Effector memory CD8-positive, alpha-beta T cell (primary cell): ENCODE measurements around the gene PARD3B.
"Not testable (repeated sequence)": the region's sequence is repeated elsewhere in the genome, so short reads cannot be mapped to it uniquely, and the experiment has no call there.

ENCODE experiments used
- ATAC-seq: fragments of 150-1000 bp; cut with Tn5 transposase; replicated peaks from 2 replicates; pipeline ENCODE4 v1.10.0; 2021; ENCODE audit warnings: mild to moderate bottlenecking, moderate library complexity
- DNase-seq, 3 experiments: peaks; one replicate each; pipeline ENCODE4 v3.0.0; 2021
- H3K27ac Mint-ChIP-seq, 2 donors: one replicate each; pipeline ENCODE4 v1.8.0; 2022; ENCODE audit warnings: mild to moderate bottlenecking in 2 of 2, mixed read lengths in 2 of 2, moderate library complexity in 2 of 2
- H3K27me3 Mint-ChIP-seq, 2 donors: one replicate each; pipeline ENCODE4 v1.8.0; 2022; ENCODE audit warnings: mixed read lengths in 2 of 2
- H3K36me3 Mint-ChIP-seq: one replicate; pipeline ENCODE4 v1.8.0; 2022; ENCODE audit warnings: mild to moderate bottlenecking, moderate library complexity, mixed read lengths; ENCODE audit not compliant: insufficient read depth
- H3K4me1 Mint-ChIP-seq, 2 donors: one replicate each; pipeline ENCODE4 v1.8.0; 2022; ENCODE audit warnings: low read depth in 2 of 2, mixed read lengths in 2 of 2
- H3K4me3 Mint-ChIP-seq, 2 donors: one replicate each; pipeline ENCODE4 v1.8.0; 2022; ENCODE audit warnings: mild to moderate bottlenecking in 2 of 2, mixed read lengths in 2 of 2, moderate library complexity in 2 of 2
- H3K9me3 Mint-ChIP-seq, 2 donors: one replicate each; pipeline ENCODE4 v1.8.0; 2022; ENCODE audit warnings: mixed read lengths in 2 of 2

The PARD3B gene

GRCh38 chr2:204551512-204551863, 6.2 kb downstream of the PARD3B start:
- no peak for DNase-seq
- ATAC-seq, result no peak

GRCh38 chr2:204557604-204558003, 12.3 kb downstream of the PARD3B start:
- no peak for DNase-seq
- H3K36me3 Mint-ChIP-seq, result no peaks in the 10 kb centered on the region
- H3K27me3 Mint-ChIP-seq, result peaks cover 0 to 6% of the 10 kb centered on the region in 2 donors
- peaks cover 7% of the 10 kb centered on the region in 2 donors for H3K9me3 Mint-ChIP-seq
- ATAC-seq, result no peak
- H3K4me3 Mint-ChIP-seq, result no peak overlapping the region
- no peak overlapping the region for H3K27ac Mint-ChIP-seq
- H3K4me1 Mint-ChIP-seq, result no peaks in the 10 kb centered on the region

More at GRCh38 chr2:204551512-204551863, 6.2 kb downstream of the PARD3B start:
- H3K9me3 Mint-ChIP-seq, result peaks cover 0 to 2% of the 10 kb centered on the region in 2 donors
- peaks cover 0 to 14% of the 10 kb centered on the region in 2 donors for H3K27me3 Mint-ChIP-seq
- no peaks in the 10 kb centered on the region for H3K4me1 Mint-ChIP-seq
- no peak overlapping the region for H3K27ac Mint-ChIP-seq
- H3K4me3 Mint-ChIP-seq, result no peak overlapping the region
- H3K36me3 Mint-ChIP-seq, result no peaks in the 10 kb centered on the region

GRCh38 chr2:204559358-204559757, 14.1 kb downstream of the PARD3B start:
- not testable (repeated sequence) for H3K27ac Mint-ChIP-seq, H3K4me1 Mint-ChIP-seq, H3K27me3 Mint-ChIP-seq, ATAC-seq, H3K9me3 Mint-ChIP-seq, DNase-seq, H3K4me3 Mint-ChIP-seq, H3K36me3 Mint-ChIP-seq

GRCh38 chr2:204560902-204561301, 15.6 kb downstream of the PARD3B start:
- H3K36me3 Mint-ChIP-seq, result no peaks in the 10 kb centered on the region
- no peak for DNase-seq
- ATAC-seq, result no peak
- H3K4me3 Mint-ChIP-seq, result no peak overlapping the region
- H3K9me3 Mint-ChIP-seq, result peaks cover 7 to 9% of the 10 kb centered on the region in 2 donors
- H3K4me1 Mint-ChIP-seq, result no peaks in the 10 kb centered on the region
- H3K27ac Mint-ChIP-seq, result no peak overlapping the region
- peaks cover 0 to 6% of the 10 kb centered on the region in 2 donors for H3K27me3 Mint-ChIP-seq

- H3K27me3 Mint-ChIP-seq, result peaks cover 0 to 6% of the 10 kb centered on the region in 2 donors
- DNase-seq, result no peak
- no peaks in the 10 kb centered on the region for H3K36me3 Mint-ChIP-seq
- ATAC-seq, result no peak
- no peak overlapping the region for H3K27ac Mint-ChIP-seq
- no peaks in the 10 kb centered on the region for H3K4me1 Mint-ChIP-seq
- peaks cover 7% of the 10 kb centered on the region in 2 donors for H3K9me3 Mint-ChIP-seq
- no peak overlapping the region for H3K4me3 Mint-ChIP-seq
Observed at GRCh38 chr2:204561771-204562170, 16.5 kb downstream of the PARD3B start.

- ATAC-seq (no peak), DNase-seq (no peak)
- Mint-ChIP-seq H3K9me3 (peaks cover 0 to 2% of the 10 kb centered on the region in 2 donors), H3K36me3 (no peaks in the 10 kb centered on the region), H3K4me3 (no peak overlapping the region), H3K27ac (no peak overlapping the region), H3K27me3 (peaks cover 0 to 7% of the 10 kb centered on the region in 2 donors), H3K4me1 (no peaks in the 10 kb centered on the region)
Observed at GRCh38 chr2:204566439-204566838, 21.2 kb downstream of the PARD3B start.

- Mint-ChIP-seq H3K36me3 (no peaks in the 10 kb centered on the region), H3K9me3 (peaks cover 0 to 12% of the 10 kb centered on the region in 2 donors), H3K27ac (no peak overlapping the region), H3K27me3 (peaks cover 0 to 7% of the 10 kb centered on the region in 2 donors), H3K4me3 (no peak overlapping the region), H3K4me1 (no peaks in the 10 kb centered on the region)
- no peak for ATAC-seq
- no peak for DNase-seq
Observed at GRCh38 chr2:204570421-204570820, 25.1 kb downstream of the PARD3B start.

GRCh38 chr2:204571041-204571440, 25.8 kb downstream of the PARD3B start:
- Mint-ChIP-seq H3K4me1 (no peaks in the 10 kb centered on the region), H3K27ac (no peak overlapping the region), H3K36me3 (no peaks in the 10 kb centered on the region), H3K27me3 (peaks cover 0 to 7% of the 10 kb centered on the region in 2 donors), H3K9me3 (peaks cover 0 to 12% of the 10 kb centered on the region in 2 donors), H3K4me3 (no peak overlapping the region)
- ATAC-seq, result no peak
- no peak for DNase-seq

GRCh38 chr2:204571911-204572310, 26.6 kb downstream of the PARD3B start:
- Mint-ChIP-seq H3K4me3 (no peak overlapping the region), H3K4me1 (no peaks in the 10 kb centered on the region), H3K9me3 (peaks cover 0 to 12% of the 10 kb centered on the region in 2 donors), H3K27me3 (peaks cover 0 to 6% of the 10 kb centered on the region in 2 donors), H3K36me3 (no peaks in the 10 kb centered on the region), H3K27ac (no peak overlapping the region)
- DNase-seq (no peak), ATAC-seq (no peak)

GRCh38 chr2:204573221-204573620, 27.9 kb downstream of the PARD3B start:
- H3K4me1 Mint-ChIP-seq, result no peaks in the 10 kb centered on the region
- H3K36me3 Mint-ChIP-seq, result no peaks in the 10 kb centered on the region
- no peak overlapping the region for H3K4me3 Mint-ChIP-seq
- no peak overlapping the region for H3K27ac Mint-ChIP-seq
- DNase-seq (no peak), ATAC-seq (no peak)
- H3K27me3 Mint-ChIP-seq, result no peaks in the 10 kb centered on the region
- H3K9me3 Mint-ChIP-seq, result peaks cover 0 to 12% of the 10 kb centered on the region in 2 donors

GRCh38 chr2:204574486-204574885, 29.2 kb downstream of the PARD3B start:
- Mint-ChIP-seq H3K9me3 (peaks cover 0 to 12% of the 10 kb centered on the region in 2 donors), H3K36me3 (no peaks in the 10 kb centered on the region), H3K4me1 (no peaks in the 10 kb centered on the region), H3K27ac (no peak overlapping the region), H3K4me3 (no peak overlapping the region), H3K27me3 (no peaks in the 10 kb centered on the region)
- ATAC-seq (no peak), DNase-seq (no peak)

- Mint-ChIP-seq H3K27me3 (no peaks in the 10 kb centered on the region), H3K27ac (no peak overlapping the region), H3K4me3 (no peak overlapping the region), H3K36me3 (no peaks in the 10 kb centered on the region), H3K4me1 (no peaks in the 10 kb centered on the region), H3K9me3 (peaks cover 0 to 12% of the 10 kb centered on the region in 2 donors)
- ATAC-seq (no peak), DNase-seq (no peak)
Observed at GRCh38 chr2:204575463-204575862, 30.2 kb downstream of the PARD3B start.

GRCh38 chr2:204576362-204576979, 31.2 kb downstream of the PARD3B start:
- Mint-ChIP-seq H3K27me3 (no peaks in the 10 kb centered on the region), H3K4me3 (no peak overlapping the region), H3K36me3 (no peaks in the 10 kb centered on the region), H3K27ac (no peak overlapping the region), H3K4me1 (no peaks in the 10 kb centered on the region), H3K9me3 (peaks cover 0 to 12% of the 10 kb centered on the region in 2 donors)
- ATAC-seq (no peak), DNase-seq (no peak)

GRCh38 chr2:204578928-204579598, 33.8 kb downstream of the PARD3B start:
- H3K4me3 Mint-ChIP-seq, result no peak overlapping the region
- H3K36me3 Mint-ChIP-seq, result no peaks in the 10 kb centered on the region
- no peaks in the 10 kb centered on the region for H3K9me3 Mint-ChIP-seq
- H3K27me3 Mint-ChIP-seq, result no peaks in the 10 kb centered on the region
- ATAC-seq, result no peak
- H3K27ac Mint-ChIP-seq, result no peak overlapping the region
- no peak for DNase-seq
- H3K4me1 Mint-ChIP-seq, result no peaks in the 10 kb centered on the region
